Head of caudate nucleus (tissue), 42 donors: ENCODE data around the gene TMEM147.

Experiments used
- DNase-seq, 42 donors: peaks; one replicate each; pipeline versions ENCODE4 v3.0.0 to v3.0.0-alpha.2; 2020 to 2021; ENCODE audit warnings: mixed read lengths in 7 of 42
- intact Hi-C: fragments of 100-400 bp; cut with DNase I; formaldehyde crosslinking; loops from one replicate; pipeline ENCODE4 v1.15.0; 2022

The TMEM147 gene

DNA sequence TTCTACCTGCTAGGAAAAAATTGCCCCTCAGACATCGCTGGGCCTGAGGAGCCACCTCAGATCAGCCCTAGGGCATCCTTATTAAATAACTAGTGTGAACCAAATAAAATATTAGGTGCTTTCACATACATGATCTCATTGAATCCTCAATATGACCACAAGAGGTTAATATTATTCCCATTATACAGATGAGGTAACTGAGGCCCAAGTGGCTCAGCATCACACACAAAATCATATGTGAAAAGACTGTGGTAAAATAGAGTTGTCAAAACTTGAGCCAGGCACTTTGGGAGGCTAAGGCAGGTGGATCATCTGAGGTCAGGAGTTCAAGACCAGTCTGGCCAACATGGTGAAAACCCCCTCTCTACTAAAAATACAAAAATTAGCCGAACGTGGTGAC is 29.1 kb upstream of the TMEM147 start:
- intact Hi-C loops, result no loop called here
- DNase-seq, result no peak

DNA sequence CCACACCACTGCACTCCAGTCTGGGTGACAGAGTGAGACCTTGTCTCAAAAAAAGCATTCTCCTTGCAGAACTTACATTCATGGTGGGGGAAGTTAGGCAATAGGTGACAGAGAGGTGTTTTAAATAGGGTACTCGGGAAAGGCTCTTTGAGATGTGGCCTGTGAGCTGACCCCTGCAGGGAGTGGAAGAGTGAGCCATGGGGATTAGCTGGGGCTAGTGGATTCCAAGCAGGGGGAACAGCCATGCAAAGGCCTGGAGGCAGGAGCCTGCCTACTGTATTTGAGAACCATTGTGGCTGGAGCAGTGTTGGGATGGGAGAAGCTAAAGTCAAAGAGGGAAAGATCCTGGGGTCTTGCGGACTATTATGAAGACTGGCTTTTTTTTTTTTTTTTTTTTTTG is 28.1 kb upstream of the TMEM147 start:
- DNase-seq, result no peak
- intact Hi-C loops, result no loop called here

DNA sequence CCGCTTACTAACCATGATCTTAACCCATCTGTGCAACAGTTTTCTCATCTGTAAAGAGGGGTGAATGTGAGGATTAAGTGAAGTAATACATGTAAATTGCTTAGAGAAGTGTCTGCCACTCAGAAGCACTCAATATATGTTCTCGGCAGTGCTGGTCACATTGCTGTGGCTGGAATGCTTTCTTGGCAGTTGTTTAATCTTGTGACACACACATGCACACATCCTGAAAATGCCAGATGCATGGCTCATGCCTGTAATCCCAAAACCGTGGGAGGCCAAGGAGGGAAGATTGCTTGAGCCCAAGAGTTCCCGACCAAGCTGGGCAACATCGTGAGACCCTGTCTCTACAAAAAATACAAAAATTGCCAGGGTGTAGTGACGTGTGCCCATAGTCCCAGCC is 27.1 kb upstream of the TMEM147 start:
- no peak for DNase-seq
- intact Hi-C loops, result no loop called here

DNA sequence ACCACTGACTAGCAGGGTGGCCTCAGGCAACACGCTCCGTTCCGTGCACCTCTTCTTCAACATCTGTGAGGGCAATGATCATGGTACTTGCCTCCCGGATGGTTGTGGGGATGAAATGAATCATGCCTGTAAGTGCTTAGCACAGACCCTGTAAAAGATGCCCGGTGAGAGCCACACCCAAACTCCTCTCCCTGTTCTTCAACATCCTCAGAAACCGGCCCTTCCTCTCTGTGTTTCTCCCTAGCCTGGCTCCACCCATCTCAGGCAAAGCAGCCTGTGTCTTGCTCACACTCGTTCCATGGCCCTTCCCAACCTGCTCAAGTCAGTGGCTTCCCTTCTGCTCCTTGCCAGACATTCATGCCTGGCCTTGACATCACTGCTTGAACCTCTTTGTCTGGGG is 26.1 kb upstream of the TMEM147 start:
- intact Hi-C loops, result no loop called here
- no peak for DNase-seq

DNA sequence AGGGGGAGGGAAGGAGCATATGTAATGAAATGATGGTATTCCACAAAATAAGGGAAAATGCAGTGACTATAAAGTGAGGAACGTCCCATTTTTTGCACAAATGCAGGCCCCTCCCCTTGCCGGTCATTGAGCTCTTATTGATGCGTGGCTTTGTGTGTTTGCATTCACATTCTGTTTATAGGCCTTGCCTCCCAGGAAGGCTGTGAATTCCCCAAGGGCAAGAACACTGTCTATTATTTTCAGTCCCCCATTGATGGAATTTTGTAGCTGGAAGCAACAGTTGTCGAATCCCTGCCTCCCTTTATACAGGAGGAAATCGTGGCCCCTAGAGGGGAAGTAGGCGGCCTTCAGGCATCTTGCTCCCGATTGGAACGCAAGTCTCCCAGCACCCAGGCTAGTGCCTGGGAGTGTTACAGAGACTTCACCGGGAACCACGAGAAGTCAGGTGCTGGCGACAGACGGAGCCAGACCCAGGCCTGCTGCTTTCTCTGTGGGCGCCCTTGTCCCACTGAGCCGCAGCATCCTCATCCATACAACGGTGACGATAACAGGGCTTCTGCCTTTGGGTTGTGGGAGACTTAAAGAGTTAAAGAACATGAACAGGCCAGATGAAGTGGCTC is 24.2 kb upstream of the TMEM147 start:
- intact Hi-C loops, result no loop called here
- DNase-seq, result no peak

DNA sequence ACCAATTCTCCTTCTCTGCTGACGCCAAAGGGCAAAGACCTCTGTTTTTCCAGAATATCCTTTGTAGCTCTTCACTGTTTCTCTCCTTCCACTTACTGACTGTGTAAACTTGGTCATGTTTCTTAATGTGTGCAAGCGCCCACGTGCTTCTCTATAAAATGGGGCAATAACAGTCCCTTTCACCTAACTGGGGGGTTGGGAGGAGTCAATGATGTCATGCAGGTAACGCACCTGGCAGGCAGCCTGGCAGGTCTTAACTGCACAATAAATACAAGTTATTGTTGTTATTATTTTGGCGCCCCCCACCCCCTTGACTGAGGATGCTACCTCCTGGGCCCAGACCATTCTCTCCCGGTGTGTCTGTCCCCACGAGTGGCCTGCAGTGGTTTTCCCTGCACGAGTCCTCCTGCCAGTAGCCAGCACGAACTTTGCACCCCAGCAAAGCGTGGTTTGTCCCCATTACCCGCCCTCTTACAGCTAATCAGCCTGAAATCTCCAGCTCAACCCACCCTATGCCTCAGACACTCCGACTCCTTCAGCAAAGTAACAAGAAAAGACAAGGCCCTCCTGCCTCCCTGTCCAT is 22.6 kb upstream of the TMEM147 start:
- intact Hi-C loops, result no loop called here
- no peak for DNase-seq

DNA sequence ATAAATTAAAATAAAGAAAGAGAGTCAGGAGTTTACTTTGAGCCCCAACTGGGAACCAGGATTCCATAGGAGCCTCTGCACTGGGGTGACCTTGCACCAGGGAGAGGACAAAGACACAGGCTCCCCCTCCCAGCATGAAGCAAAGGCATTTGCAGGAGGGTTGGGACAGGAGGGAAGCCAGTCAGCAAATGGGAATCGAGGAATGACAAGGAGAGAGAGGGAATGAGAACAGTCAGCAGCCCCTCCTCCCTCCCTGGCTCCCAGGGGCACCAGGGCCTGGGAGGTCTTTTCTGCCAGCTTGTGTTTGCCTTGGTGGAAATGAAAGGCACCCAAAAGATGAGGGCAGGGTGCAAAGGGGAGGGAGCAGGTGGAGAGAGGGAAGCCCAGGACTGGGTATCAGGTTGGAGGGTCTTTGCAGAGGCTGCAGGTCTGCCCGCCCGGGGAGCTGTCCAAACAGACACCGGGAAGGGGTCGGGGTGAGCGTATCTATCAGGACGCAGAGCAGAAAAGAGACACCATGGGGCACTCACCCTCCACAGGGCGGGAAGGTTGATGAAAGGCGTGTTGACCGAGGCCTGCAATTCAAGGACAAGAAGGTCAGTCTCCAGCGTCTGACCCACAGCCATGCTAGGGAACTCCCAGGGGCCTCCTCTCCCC is 21.1 kb upstream of the TMEM147 start:
- intact Hi-C loops, result no loop called here
- no peak for DNase-seq

DNA sequence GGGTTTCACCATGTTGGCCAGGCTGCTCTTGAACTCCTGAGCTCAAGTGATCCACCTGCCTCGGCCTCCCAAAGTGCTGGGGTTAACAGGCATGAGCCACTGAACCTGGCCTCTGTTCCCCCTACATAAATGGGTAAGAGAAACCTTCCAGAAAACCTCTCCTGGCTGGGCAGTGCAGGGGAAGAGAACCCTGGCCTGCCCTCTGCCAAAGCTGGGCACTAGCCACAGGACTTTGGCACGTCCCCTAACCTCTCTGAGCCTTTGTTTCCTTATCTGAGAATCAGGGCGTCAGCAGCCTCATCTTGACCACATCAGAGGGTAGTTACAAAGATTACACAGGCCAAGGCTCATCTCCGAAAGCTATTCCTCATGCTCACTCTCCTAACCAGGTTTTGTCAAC is 19.6 kb upstream of the TMEM147 start:
- no peak for DNase-seq
- intact Hi-C loops, result no loop called here

DNA sequence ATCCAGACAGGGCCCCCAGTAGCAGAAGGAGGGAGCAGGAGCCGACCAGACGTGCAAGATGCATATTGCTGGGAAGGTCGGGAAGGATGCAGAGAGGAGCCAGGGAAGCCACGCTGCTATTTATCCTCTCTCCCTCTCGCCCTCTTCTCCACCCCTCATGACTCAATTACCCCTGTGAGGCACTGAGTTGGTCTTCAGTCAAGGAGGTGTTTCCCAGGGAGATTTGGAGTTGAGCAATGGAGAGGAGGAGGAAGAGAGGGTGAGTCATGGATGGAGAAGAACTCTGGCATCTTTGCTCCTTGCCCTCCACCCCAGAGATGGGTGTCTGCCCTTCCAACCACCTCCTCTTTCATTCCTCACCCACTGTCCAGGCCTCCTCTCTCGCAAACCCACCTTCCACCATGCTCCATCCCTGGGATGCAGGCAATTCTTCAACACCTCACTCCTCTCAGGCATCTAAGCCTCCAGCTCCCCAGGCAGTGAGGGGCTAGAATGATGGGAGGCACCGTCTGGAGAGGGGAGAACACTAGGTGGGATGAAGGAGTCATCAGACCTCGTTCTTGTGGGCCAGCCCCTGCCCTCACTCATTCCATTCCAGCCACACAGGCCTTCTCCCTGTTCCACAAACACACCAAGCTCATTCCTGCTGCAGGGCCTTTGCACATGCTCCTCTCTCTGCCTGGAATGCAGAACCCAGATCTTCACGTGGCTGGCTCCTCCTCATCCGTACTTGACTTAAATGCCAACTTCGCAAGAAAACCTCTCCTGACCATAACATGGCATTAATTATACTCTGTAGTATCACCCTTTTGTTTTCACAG is 17.0 kb upstream of the TMEM147 start, which contains the start of gene SBSN:
Gene SBSN, minus strand, starts transcription at position 94 of the 821 bp plus-strand sequence. Its CDS starts 30 bp downstream, at position 64.
- peak in 19 of 42 donors; percentile 20 to 74 (median 36) for DNase-seq
- intact Hi-C loops, result no loop called here

DNA sequence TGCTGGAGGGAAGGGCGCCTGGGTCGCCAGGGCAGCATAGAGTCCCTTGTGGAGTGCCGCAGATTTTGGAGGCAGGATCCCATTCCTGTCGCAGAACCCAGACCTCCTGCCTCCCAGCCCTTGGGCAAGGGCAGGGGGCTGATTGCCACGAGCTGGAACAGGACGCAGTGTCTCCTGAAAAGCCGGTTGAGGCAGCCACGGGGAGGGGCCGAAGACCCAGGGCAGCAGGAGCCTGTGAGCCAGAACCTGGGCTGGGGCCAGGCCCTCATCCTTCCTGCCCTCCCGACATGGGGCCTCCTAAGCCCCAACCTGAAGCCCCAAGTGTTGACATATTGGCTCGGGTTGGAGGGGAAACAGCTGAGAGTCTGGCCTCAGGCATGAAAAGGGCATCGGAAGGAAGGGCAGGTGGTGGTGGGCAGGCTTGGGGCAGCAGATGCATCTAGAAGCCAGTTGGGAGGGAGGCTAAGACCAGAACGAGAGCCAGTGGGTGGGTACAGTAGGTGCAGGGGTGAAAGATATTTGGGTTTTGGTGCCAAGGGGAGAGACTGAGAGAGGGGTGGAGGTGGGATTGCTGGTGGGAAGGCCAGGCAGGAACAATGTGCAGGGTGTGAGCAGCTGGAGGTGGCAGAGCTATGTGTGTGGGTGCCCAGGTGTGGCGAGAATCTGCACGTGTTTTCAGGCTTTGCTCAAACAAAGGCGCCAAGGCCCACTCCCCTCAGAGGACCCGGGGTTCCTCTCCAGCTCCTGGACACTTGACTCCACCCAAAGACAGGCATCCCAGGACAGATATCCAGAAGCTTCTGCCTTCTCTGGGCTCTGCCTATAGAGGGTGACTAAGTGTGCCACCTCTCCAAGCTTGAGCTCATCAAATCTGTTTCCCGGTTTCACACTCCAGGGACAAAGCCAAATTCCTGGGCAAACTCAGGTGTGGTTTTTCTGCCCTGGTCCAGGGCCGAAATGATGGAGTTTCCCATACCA is 15.9 kb upstream of the TMEM147 start:
- intact Hi-C loops, result no loop called here
- DNase-seq, result peak in 7 of 42 donors; percentile 11 to 57 (median 38)

DNA sequence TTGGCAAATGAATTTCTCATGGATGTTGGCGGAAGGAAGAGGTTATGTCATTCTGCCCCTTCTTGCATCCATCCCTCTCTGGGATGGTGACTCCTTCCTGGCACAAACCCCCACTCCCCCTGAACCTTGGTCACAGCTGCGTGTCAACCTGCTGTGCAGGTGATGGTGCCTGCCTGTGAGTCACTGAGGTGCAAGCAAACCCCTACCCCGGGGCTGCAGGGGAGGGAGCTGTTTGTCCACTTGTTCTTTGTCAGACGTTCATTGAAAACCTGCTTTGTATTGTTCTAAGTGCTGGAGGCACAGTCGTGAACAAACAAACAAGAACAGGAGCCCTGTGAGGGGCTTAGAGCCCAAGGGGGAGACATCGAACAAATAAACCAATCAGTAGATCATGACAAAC is 14.1 kb upstream of the TMEM147 start:
- DNase-seq, result no peak
- intact Hi-C loops, result no loop called here

DNA sequence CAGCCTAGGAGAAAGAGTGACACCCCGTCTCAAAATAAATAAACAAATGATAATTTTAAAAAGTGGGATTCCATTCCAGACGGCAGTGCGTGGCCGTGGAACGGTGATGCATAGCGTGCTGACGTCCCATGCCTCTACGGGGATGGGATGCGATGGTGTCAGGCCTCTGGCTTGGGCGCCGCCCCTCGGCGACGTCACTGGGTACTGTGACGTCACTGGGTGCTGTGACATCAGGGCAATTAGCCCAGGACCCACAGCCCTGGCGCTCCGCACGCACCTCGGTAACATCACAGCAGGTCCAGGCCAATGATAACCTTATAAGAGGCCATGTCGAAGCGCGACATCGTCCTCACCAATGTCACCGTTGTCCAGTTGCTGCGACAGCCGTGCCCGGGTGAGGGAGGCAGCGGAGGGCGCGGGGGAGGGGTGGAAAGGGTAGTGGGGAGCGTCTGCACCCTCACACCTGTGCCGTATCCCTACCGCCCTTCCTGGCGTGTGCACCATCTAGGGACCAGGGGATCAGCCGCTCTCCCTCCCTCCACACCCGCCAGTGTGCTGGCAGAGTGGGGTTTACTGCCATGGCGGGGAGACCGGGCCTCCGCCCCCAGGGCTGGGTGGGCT is 12.1 kb upstream of the TMEM147 start, which contains the start of gene GAPDHS:
Gene GAPDHS, plus strand, starts transcription at position 256 of the 621 bp plus-strand sequence. Its CDS starts 72 bp downstream, at position 328.
- intact Hi-C loops, result no loop called here
- DNase-seq, result no peak

DNA sequence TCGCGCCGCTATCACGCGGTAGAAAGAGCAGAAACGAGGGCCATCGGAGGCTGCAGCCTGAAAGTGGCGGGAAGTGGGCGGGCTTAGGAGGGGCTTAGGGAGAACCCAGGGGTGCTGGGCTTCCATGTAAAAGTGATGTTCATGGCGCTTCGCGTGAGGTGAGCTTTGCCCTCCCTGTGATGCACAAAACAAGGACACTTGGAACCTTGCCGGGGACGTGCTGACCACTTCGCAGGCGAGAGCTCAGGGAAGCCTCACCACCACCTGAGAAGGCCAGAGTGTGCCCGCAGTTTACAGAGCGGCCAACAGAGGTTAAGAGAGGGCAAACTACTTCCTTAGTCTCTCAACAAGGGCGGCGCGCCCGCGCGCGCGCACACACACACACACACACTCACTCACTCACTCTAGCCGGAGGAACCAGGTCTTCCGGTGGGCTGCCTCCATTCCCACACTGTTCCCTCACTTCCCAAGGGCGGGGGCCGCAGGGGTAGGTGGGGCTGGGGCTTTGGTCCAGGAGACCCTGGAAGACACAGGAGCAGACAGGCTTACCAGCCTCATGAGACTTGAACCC is 11.5 kb upstream of the TMEM147 start:
- peak in 2 of 42 donors; percentile 36 to 42 for DNase-seq
- intact Hi-C loops, result no loop called here

DNA sequence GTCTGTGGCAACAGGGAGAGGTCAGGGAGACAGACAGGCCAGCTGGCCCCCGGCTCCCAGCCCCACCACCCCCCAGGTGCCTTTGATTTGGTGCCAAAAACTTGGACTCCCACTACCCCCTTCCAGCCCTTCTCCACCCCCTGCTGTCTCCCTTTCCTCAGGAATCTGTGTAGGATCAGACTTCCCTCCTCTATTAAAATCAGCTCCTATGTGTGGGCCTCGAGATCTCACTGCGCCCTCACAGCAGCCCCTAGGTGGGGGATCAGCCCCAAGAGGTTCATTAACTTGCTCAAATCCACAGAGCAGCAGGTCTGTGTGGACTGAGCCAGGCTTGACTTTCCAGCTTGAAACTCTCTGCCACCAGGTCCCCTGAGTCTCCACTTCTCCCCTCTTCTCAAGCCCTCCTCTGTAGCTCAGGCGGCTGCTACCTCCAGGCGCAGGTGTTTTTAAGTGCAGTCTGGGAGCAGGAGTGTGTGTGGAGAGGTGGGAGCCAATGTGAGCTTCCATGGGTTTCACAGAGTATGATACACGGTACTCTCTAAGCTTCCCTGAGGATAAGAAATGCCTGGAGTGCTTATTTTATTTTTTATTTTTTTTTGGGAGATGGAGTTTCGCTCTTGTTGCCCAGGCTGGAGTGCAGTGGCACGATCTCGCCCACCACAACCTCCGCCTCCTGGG is 10.5 kb upstream of the TMEM147 start:
- peak in 23 of 42 donors; percentile 14 to 73 (median 43) for DNase-seq
- intact Hi-C loops, result no loop called here

DNA sequence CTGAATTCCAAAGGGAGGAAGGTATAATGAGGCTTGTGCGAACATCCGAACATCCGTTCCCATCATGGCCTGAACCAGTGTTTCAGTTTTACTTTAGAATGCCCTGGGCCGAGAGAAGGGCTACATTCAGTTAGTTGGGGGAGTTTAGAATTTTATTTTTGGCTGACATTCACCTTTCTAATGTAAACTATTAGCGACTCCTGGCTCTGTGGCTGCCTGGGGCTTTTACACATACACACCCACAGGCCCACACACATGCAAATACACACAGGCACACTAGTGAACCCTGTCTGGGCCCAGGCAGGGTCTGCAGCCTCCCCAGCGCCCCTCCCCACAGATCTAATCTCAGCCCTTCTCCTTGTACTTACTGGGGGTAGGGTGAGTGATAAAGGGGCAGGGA is 6.1 kb upstream of the TMEM147 start:
- intact Hi-C loops, result no loop called here
- no peak for DNase-seq

DNA sequence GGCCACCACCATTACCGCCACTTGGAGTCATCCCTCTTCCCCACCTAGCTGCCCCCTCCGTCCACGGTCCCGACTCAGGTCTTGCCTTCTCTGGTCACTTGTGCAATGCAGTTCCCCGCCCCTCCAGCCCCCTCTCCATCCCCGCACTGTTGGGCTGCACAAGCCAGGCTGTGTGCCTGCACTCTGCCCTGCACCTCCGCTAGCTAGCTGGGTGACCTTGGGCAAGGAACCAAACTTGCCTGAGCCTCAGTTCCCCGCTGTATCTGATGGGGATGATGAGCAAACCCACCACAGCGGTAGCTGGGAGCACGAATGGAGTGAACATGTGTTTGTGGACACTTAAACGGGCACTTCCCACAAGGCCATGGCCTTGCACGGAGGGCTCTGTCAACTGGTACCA is 5.6 kb upstream of the TMEM147 start:
- intact Hi-C loops, result no loop called here
- no peak for DNase-seq

DNA sequence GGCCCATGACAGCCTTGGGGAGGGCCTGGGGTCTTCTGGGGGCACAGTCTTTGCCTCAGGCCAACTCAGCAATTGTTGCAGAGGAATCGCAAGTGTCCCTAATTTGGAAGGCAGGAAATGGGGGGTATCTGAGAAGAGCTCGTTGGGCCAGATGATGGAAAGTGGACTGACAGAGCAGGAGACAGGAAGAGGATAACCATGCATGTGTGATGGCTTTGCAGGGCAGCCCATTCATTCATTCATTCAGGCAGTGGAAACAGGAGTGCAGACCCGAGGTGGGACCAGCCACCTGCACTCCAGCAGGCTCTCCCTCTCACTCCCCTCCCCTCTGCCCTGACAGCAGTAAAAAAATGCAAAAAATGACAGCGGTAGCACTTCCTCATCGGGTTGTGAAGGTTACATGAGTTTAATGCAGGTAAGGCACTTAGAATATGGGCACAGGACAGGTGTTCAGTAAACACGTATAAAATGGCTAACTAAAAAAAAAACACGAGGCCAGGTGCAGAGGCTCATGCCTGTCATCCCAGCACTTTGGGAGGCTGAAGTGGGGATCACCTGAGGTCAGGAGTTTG is 5.0 kb upstream of the TMEM147 start:
- DNase-seq, result no peak
- intact Hi-C loops, result no loop called here
